IMR-90 (cell line): Measurements from ENCODE around the gene ZNF212. TPM values are rescaled to one million over a fixed set of nuclear protein-coding genes. Genes with fewer than 3 reads are reported as not detected.

ENCODE experiments used
- ATAC-seq: fragments of 200-7000 bp; cut with Tn5 transposase; 2 replicates; pipeline ENCODE4 v1.9.1; 2020; ENCODE audit warnings: low read depth, mild to moderate bottlenecking, moderate library complexity
- BruUV-seq: library from RNA; stranded (reverse); fragments of 400-500 nt; replicated peaks from 2 replicates; lab custom pipeline; 2021; lab: Mats Ljungman, UMichigan
- CTCF ChIA-PET: fragments of 300-600 bp; formaldehyde crosslinking; extraction: SDS; loops from one replicate; lab custom pipeline; 2021; ENCODE audit warnings: antibody characterized with exemption; lab: Yijun Ruan, JAX
- POLR2A ChIA-PET: fragments of 300-600 bp; sonication (Branson Sonifier 250); formaldehyde crosslinking; loops from one replicate; lab custom pipeline; 2022; ENCODE audit warnings: antibody characterized with exemption; ENCODE audit not compliant: unreplicated experiment; lab: Charles Lee
- DNase-seq: peaks from one replicate; pipeline ENCODE4 v3.0.0; 2013
- H2AFZ ChIP-seq: replicated peaks from 2 replicates; pipeline ENCODE3; 2013; ENCODE audit warnings: low read length, mild to moderate bottlenecking; ENCODE audit not compliant: poor library complexity
- H2AK5ac ChIP-seq: 2 replicates; pipeline ENCODE4 v1.6.1; 2013; ENCODE audit warnings: low read depth, low read length, inconsistent platforms
- H2AK9ac ChIP-seq: replicated peaks from 2 replicates; pipeline ENCODE3; 2013; ENCODE audit warnings: mild to moderate bottlenecking, low read depth, low read length, moderate library complexity; ENCODE audit not compliant: poor library complexity
- H2BK120ac ChIP-seq: 2 replicates; pipeline ENCODE4 v1.6.1; 2013; ENCODE audit warnings: low read depth, low read length, inconsistent platforms
- H2BK15ac ChIP-seq: 3 replicates; pipeline ENCODE4 v1.6.1; 2013; ENCODE audit warnings: low read depth, low read length, inconsistent platforms
- H2BK20ac ChIP-seq: 2 replicates; pipeline ENCODE4 v1.6.1; 2013; ENCODE audit warnings: low read depth, mild to moderate bottlenecking, inconsistent platforms, low read length, moderate library complexity
- H2BK5ac ChIP-seq: 2 replicates; pipeline ENCODE4 v1.6.1; 2013; ENCODE audit warnings: mild to moderate bottlenecking, low read depth, low read length, inconsistent platforms; ENCODE audit not compliant: poor library complexity, severe bottlenecking
- H3K14ac ChIP-seq: replicated peaks from 2 replicates; pipeline ENCODE4 v1.6.1; 2013; ENCODE audit warnings: low read depth, low read length, inconsistent platforms
- H3K18ac ChIP-seq: 2 replicates; pipeline ENCODE4 v1.6.1; 2013; ENCODE audit warnings: low read depth, low read length, control low read depth
- H3K23ac ChIP-seq: 2 replicates; pipeline ENCODE4 v1.6.1; 2013; ENCODE audit warnings: low read depth, low read length, inconsistent platforms
- H3K27ac ChIP-seq: 2 replicates; pipeline ENCODE4 v1.5.1; 2013; ENCODE audit warnings: mild to moderate bottlenecking, control low read depth, low read length; ENCODE audit not compliant: insufficient read depth
- H3K27me3 ChIP-seq: 2 replicates; pipeline ENCODE4 v1.6.1; 2013; ENCODE audit warnings: low read length; ENCODE audit not compliant: control insufficient read depth, insufficient read depth
- H3K36me3 ChIP-seq: 2 replicates; pipeline ENCODE4 v1.6.1; 2013; ENCODE audit warnings: low read length, mixed read lengths; ENCODE audit not compliant: control insufficient read depth, insufficient read depth
- H3K4ac ChIP-seq: 2 replicates; pipeline ENCODE4 v1.6.1; 2013; ENCODE audit warnings: low read depth, low read length, inconsistent platforms
- H3K4me1 ChIP-seq: 2 replicates; pipeline ENCODE4 v1.6.1; 2013; ENCODE audit warnings: low read length, mixed read lengths; ENCODE audit not compliant: control insufficient read depth, insufficient read depth
- H3K4me2 ChIP-seq: 2 replicates; pipeline ENCODE4 v1.6.1; 2013; ENCODE audit warnings: low read depth, mild to moderate bottlenecking, control low read depth, low read length, moderate library complexity
- H3K4me3 ChIP-seq: 2 replicates; pipeline ENCODE4 v1.5.1; 2013; ENCODE audit warnings: low read depth, mild to moderate bottlenecking, control low read depth, low read length, moderate library complexity; ENCODE audit not compliant: insufficient read depth
- H3K56ac ChIP-seq: 2 replicates; pipeline ENCODE4 v1.6.1; 2013; ENCODE audit warnings: low read length, inconsistent platforms; ENCODE audit not compliant: insufficient read depth; ENCODE audit errors: extremely low read depth
- H3K79me1 ChIP-seq, 2 experiments: 2 replicates each; pipeline ENCODE4 v1.6.1; 2013; ENCODE audit warnings: low read length in 2 of 2, inconsistent platforms in 1 of 2, low read depth in 1 of 2
- H3K9ac ChIP-seq: 2 replicates; pipeline ENCODE4 v1.6.1; 2013; ENCODE audit warnings: low read depth, low read length, control low read depth
- H3K9me1 ChIP-seq: 2 replicates; pipeline ENCODE4 v1.6.1; 2013; ENCODE audit warnings: low read length, inconsistent platforms; ENCODE audit not compliant: insufficient read depth
- H3K9me3 ChIP-seq: 2 replicates; pipeline ENCODE4 v1.6.1; 2013; ENCODE audit warnings: low read length; ENCODE audit not compliant: control insufficient read depth, insufficient read depth
- H4K20me1 ChIP-seq: 2 replicates; pipeline ENCODE4 v1.6.1; 2013; ENCODE audit warnings: low read length, inconsistent platforms; ENCODE audit not compliant: insufficient read depth
- H4K5ac ChIP-seq: 2 replicates; pipeline ENCODE4 v1.6.1; 2013; ENCODE audit warnings: mild to moderate bottlenecking, low read depth, low read length, control low read depth
- H4K8ac ChIP-seq, 2 experiments: 2 replicates each; pipeline ENCODE4 v1.6.1; 2013; ENCODE audit warnings: low read depth in 2 of 2, low read length in 2 of 2, control low read depth in 1 of 2, inconsistent platforms in 1 of 2
- H4K91ac ChIP-seq: 2 replicates; pipeline ENCODE4 v1.6.1; 2013; ENCODE audit warnings: low read depth, low read length, inconsistent platforms; ENCODE audit not compliant: insufficient read depth
- ELK1 ChIP-seq: fragments of 150-350 bp; IDR thresholded peaks from 2 replicates; pipeline ENCODE4 v1.6.1; 2016; ENCODE audit warnings: low read depth, mild to moderate bottlenecking, low read length, moderate library complexity, borderline replicate concordance
- MAFK ChIP-seq: IDR thresholded peaks from 2 replicates; pipeline ENCODE4 v1.6.1; 2012; ENCODE audit warnings: low read depth, low read length, improper control_type of control experiment
- MXI1 ChIP-seq: IDR thresholded peaks from 2 replicates; pipeline ENCODE4 v1.6.1; 2012; ENCODE audit warnings: low read depth, mild to moderate bottlenecking, low read length, moderate library complexity, borderline replicate concordance
- RAD21 ChIP-seq: IDR thresholded peaks from 2 replicates; pipeline ENCODE4 v1.6.1; 2012; ENCODE audit warnings: low read length, improper control_type of control experiment
- RCOR1 ChIP-seq: IDR thresholded peaks from 2 replicates; pipeline ENCODE4 v1.6.1; 2012; ENCODE audit warnings: mild to moderate bottlenecking, low read length, improper control_type of control experiment; ENCODE audit not compliant: insufficient replicate concordance
- RFX5 ChIP-seq: IDR thresholded peaks from 2 replicates; pipeline ENCODE4 v1.8.0; 2012; ENCODE audit warnings: low read depth, mild to moderate bottlenecking, low read length, moderate library complexity
- WGBS, 2 experiments: methylation state at CpG; one replicate each; pipeline versions ENCODE4 v1.1.5 to v1.1.7; 2013; ENCODE audit warnings: missing lambda C conversion rate in 2 of 2; ENCODE audit not compliant: insufficient read length in 1 of 2; ENCODE audit errors: extremely low coverage in 2 of 2; 5-methylcytosine and 5-hydroxymethylcytosine counted together
- dilution Hi-C: fragments of 300-500 bp; cut with HindIII; formaldehyde crosslinking; loops from one replicate; pipeline ENCODE4 v1.14.3; 2018; ENCODE audit warnings: low sequenced_read_pairs; ENCODE audit not compliant: unreplicated experiment
- in situ Hi-C: fragments of 300-500 bp; cut with MboI; formaldehyde crosslinking; loops from 3 replicates; pipeline ENCODE4 v1.14.3; 2019; ENCODE audit warnings: low sequenced_read_pairs, inconsistent platforms, mixed read lengths
- intact Hi-C: fragments of 100-400 bp; cut with micrococcal nuclease; formaldehyde crosslinking; loops from 2 replicates; pipeline ENCODE4 v1.10.0; 2022
- polyA plus RNA-seq, 3 experiments: library from polyadenylated mRNA; depleted of rRNA; stranded (reverse); fragments of >200 nt; gene quantifications; 2 replicates each; pipeline ENCODE4 v1.2.3, GENCODE V29; 2012; ENCODE audit warnings: low replicate concordance in 1 of 3
- total RNA-seq: library from RNA; depleted of rRNA; stranded (reverse); fragments of >200 nt; gene quantifications from 2 replicates; pipeline ENCODE4 v1.2.3, GENCODE V29; 2012

The ZNF212 gene
- total and polyA plus RNA-seq, 2 of the 4 experiments (the other 2 are of a cell fraction) = 3.8 to 5.1 TPM

- POLR2A ChIA-PET = no interaction called here
- 91% methylated on average over 7 of the region's 22 CpGs; no CpG with 5 or more reads in 1 of the 2 experiments for WGBS, 2 experiments
- Histone ChIP-seq H3K79me1 (peaks cover 15 to 55% of the 10 kb centered on the region in 2 experiments), H3K9me3 (no peaks in the 10 kb centered on the region), H2AFZ (no peak overlapping the region), H3K9ac (no peak overlapping the region), H3K4me2 (no peak overlapping the region), H2AK5ac (no peak overlapping the region), H3K9me1 (peaks cover 10% of the 10 kb centered on the region; the same call in 1 of the 2 replicates), H4K20me1 (peaks cover 22% of the 10 kb centered on the region), H3K36me3 (peaks cover 35% of the 10 kb centered on the region), H4K8ac (no peak overlapping the region), H3K14ac (no peak overlapping the region), H2BK5ac (no peak overlapping the region), H3K18ac (no peak overlapping the region), H2BK15ac (no peak overlapping the region), H3K23ac (no peak overlapping the region), H3K27me3 (no peaks in the 10 kb centered on the region), H4K91ac (no peak overlapping the region), H3K4ac (no peak overlapping the region), H3K4me3 (no peak overlapping the region), H2AK9ac (no peak overlapping the region), H3K4me1 (peaks cover 6% of the 10 kb centered on the region), H2BK20ac (no peak overlapping the region), H2BK120ac (no peak overlapping the region), H3K27ac (no peak overlapping the region), H3K56ac (no peak overlapping the region), H4K5ac (no peak overlapping the region)
- ATAC-seq (no peak), DNase-seq (no peak)
- dilution Hi-C loops (no loop called here), intact Hi-C loops (loop anchor here (5.0 kb wide), 1 partner anchor 34 kb away; no protein-coding TSS in a partner anchor), in situ Hi-C loops (no loop called here)
- BruUV-seq = no TSS peak
- CTCF ChIA-PET = no interaction called here
- no peak for TF ChIP-seq MAFK
- no peak for TF ChIP-seq ELK1
- no peak for TF ChIP-seq RFX5
- TF ChIP-seq RCOR1 = no peak
- TF ChIP-seq RAD21 = no peak
- TF ChIP-seq MXI1 = no peak
Measured at GRCh38 chr7:149198161-149198816, 41.2 kb upstream of the ZNF212 start.
